Measurements from ENCODE around the gene RNF7.

- no peak for TF ChIP-seq CTCF (IDR thresholded peaks at IDR 0.05 in 4 of 5, conservative IDR thresholded peaks at IDR 0.05 in 1 of 5)
- TF ChIP-seq POLR2A (IDR thresholded peaks at IDR 0.05) = no peak
Observed at GRCh38 chr3:141708367-141708766, 29.7 kb upstream of the RNF7 start.
